NCI-H748 (cell line): ENCODE measurements around the gene SNAP47.

Source experiments
- DNase-seq: peaks from one replicate; lab custom pipeline; 2025; ENCODE audit not compliant: unreplicated experiment; lab: John Stamatoyannopoulos, UW

Gene SNAP47

DNA sequence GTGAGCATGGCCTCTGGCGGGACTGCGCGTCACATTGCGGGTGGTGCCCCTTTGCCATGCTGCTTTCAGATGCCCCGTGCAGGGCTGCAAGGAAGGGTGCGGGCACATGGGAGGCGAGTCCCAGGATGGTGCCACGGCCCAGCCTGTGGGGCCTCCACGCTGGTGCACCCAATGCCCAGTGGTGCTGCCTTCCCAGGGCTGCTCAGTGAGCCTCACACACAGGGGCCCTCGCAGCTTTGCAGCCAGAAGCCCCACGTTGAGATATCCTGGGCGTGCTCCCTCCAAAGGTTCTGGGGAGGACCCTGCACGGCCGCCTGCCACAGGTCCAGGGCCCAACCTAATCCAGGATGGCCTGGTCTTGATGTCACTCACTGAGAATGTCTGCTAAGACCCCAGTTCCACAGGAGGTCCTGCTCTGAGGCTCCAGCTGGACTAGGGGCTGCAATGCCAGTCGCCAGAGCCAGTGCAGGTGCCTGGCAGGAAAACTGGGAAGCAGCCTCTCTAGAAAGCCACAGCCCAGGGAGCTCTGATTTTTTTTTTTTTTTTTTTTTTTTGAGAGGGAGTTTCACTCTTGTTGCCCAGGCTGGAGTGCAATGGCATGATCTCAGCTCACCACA lies 46.2 kb downstream of the SNAP47 start:
- DNase-seq = no peak

DNA sequence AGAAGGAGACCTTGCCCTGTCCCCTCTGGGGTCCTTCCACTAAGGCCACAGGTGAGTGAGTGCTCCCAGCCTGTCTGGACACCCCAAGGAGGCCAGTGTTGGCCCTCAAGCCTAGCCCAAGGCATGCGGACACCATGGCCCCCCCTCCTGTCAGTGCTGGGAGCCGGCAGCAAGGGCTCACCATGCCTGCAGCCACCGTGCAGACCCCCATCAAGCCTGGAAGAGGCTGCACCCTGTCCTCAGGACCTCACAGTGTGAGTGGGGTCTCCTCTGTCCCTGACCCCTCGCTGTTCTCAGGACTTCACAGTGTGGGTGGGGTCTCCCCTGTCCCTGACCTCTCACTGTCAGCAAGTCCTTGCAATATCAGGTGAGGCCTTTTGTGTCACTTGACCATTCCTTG lies 47.0 kb downstream of the SNAP47 start:
- no peak for DNase-seq

DNA sequence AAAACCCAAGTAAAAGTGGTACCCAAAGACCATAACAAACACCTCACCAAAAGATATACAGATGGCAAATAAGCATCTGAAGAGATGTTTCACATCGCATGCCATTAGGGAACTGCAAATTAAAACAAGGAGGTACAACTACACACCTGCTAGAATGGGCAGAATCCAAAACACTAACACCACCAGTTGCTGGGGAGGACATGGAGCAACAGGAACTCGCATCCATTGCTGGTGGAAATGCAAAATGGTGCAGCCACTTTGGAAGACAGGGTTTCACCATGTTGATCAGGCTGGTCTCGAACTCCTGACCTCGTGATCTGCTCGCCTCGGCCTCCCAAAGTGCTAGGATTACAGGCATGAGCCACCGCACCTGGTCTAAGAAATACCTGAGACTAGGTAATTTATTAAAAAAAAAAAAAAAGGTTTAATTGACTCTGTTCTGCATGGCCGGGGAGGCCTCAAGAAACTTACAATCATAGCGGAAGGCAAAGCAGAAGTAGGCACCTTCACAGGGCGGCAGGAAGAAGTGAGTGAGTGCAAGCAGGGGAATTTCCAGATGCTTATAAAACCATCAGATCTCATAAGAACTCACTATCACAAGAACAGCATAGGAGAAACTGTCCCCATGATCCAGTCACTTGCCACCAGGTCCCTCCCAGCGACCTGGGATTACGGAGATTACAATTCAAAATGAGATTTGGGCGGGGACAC lies 50.0 kb downstream of the SNAP47 start:
- no peak for DNase-seq

DNA sequence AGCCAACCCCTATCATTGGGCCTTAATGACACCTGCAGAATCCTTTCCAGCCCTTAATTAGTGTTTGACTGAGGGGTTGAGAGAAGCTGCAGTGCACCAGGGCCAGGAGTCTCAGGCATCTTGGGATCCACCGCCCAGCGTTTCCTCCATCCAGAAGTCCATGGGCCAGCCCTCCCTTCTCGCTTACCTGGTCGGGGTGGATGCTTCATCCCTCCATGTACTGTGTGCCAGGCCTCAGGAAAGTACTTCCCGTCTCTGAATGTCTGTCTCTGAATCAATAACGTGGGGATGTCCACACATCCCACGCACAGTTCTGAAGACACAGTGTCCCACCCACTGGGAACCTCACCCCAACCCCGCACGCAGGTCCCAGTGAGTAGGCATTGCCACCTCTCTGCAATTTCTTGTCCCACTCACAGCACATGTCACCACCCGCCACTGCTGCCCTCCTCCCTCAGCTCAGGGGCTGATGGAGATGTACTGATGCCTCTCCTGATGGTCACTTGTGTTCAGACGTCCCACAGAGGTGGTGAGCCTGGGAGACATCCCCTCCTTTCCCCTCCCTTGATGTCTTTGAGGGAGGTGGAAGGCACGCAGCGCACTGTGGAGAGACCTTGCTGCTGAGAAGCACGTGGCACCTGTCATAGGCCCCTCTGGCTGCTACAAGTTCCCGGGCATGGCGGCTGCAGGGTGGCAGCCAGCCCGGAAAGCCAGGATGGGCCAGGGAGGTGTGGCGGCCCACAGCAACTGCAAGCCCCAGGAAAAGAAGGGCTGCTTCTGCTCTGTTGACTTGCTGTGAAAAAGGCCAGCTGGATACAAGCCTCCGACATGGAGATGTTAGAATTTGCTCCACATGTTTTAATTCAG lies 50.8 kb downstream of the SNAP47 start:
- no peak for DNase-seq

DNA sequence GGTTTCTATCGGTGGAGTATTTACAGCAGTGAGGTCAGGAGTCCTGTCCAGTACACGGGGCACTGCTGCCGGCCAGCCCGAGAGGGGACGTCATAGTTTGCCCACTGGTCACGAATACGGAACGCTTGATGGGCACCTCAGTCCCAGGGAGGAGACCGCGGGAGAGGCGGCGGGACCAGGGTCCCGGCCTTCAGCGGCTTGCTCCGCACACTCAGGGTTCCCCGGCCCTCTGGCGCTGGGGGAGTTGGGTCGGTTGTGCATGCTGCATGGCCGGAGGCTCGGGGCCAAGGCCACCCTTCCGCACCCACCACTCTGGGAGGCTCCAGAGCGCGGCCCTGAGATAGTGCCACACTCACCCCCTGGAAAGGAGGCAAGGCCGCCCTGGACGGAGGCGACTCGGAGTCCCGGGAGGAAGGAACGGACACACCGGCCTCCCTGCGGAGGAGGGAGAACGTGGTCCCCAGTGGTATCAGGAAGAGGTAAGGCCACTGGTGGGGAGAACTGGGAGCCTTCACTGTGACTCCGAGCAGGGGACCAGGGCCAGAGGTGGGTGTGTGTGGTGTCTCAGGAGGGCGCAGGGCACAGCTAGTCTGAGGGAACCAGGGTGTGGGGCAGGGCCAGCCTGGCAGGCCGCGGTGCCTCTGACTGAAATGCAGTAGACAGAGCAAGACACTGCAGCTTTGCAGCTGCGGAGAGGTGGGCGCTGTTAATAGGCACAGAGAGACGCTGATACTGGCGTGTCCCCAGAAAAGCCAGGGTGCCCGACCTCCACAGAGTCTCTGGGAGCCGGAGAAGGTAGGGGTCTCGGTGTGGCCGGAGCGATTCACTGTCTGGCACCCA lies 51.7 kb downstream of the SNAP47 start:
- peak; percentile 7 for DNase-seq

DNA sequence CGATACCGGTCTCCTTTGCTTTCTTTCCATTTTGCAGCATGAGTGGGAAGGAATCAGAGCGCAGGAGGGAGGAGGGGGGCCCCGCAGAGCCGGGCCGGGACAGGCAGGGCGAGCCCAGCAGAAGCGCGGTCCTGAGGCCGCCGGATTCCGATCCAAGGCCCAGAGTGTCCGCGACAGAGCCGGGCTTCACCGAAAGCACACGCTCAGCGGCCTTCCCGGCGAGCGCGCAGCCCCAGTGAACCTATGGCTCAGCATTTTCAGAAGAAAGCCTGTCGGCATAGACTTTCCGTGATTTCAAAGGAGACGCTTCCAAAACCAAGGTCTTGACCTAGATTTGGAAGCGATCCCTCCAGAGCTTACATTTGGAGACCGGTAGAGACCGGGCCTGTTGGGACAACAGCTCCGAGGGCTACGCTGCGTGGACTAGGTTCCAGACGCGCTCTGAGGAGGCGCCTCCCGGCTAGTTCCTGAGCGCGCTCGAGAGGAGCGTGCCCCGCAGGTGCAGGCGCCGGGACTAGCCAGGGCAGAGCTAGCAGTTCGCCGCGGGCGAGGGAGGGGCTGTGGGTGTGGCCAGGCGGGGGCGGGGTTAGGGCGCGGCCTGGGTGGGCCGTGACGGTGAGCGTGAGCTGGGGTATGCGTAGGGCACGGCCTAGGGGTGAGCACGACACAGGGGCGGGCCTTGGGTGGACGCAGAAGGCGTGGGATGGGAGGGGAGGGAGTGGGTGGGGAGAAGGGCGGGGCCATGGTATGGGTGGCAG lies 52.5 kb downstream of the SNAP47 start:
- peak; percentile 90 for DNase-seq

DNA sequence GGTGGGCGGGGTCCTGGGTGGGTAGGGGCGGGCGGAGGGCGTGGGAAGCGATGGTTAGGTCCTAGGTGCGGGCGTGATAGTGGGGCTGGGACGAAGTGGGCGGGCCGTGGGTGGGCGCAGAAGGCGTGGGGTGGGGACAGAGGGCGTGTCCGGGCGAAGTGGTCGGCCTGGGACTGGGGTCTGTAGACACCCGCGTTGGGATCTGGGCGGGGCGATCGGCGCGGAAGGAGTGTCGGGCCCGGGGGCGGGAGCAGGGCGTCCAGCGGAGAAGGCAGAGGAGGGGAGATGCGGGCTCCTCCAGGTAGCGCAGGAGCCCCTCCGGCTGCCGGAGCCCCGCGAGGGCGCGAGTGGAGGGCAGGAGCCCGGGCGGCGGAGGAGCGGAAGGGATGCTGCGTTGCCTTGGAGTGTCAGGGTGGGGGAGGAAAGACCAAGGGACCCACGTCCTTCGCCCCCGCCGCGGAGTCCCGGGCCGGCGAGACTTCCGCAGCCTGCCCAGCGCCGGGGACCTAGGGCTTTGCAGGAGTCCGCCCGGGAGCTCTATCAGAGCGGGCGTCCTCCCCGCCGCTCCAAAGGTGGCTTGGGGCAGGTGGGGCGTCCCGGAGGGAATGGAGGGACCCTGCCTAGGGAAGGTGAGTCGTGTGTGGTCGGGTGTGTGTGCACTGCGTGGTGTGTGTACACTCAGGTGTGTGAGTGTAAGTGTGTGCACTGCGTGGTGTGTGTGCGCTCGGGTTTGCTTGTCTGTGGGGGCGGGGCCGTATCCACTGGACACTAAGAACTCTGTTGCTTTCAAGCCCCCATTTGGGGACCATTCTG lies 53.2 kb downstream of the SNAP47 start:
- peak; percentile 86 for DNase-seq

DNA sequence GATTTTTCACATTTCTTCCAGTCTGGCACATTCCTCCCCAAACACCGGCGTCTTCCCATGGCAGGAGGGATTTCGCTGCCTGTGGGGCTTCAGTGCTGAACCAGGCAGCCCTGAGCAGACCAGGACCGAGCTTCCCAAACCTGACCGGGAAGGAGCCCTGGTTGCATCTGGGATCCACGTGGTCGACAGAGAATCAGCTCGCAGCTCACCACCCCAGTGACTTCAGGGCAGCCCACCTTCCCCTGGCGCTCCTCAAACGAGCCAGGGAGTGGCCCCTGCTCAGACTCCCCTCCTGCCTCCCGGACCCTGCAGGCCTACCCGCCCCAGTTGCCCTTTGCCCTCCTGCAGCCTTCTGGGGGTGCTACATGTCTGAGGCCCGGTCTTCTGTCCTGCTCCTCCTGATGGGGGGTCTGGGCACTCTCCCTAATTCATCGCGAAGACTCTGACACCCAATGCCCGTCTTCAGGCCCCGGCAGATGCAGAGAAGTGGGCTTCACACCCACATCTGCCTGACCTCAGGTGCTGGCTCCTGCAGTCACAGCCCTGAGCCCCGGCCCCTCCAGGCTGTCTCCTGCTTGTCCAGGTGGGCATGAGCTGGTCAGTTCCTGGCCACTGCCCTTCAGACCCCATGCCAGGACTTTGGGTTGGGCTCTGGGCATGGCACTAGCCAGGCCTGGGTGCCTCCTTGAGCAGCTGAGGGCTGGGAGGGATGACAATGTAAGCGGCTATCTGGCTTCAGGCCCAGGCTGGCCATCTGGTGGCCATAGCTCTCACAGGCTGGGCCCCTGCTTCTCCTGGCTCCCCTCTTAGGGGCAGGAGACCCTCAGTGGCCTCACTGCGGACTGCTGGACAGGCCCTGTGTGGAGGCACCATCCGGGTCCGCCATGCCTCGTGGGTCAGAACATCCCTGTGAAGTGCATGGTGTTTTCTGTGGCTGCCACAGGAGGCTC lies 54.1 kb downstream of the SNAP47 start:
- no peak for DNase-seq

DNA sequence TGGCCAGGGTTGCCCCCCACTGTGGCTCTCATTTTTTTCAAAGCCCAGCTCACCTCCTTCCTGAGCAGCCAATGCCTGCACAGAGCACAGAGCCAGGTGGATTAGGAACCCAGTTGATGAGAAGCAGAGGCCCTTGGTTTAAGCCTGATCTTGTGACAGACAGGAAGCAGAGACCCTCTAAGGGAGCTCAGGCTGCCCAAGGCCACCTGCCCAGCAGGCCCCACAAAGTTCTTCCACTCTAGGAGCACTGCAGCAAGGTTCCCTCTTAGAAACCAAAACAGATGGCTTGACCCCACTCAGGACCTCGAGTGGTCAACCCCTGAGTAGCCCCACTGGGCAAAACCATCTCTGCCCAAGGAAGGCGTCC lies 54.8 kb downstream of the SNAP47 start:
- no peak for DNase-seq

DNA sequence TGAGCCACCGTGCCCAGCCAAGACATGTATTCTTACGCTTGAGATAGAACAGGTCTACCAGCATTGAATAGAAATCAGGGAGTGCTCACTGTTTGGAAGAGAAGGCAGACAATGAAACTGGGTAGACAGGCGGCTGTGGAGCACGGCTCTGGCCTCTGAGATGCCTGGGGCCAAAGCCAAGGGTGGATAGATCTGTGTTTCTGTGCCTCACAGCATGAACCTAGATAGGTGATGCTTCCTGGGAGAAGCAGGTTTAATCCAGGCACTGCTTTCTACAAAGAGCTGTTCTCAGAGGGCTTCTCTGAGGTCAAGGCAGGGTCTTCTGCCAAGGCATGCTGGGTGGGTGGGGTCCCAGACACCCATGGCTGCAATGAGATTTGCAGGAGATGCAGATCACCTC lies 55.6 kb downstream of the SNAP47 start:
- DNase-seq = no peak

DNA sequence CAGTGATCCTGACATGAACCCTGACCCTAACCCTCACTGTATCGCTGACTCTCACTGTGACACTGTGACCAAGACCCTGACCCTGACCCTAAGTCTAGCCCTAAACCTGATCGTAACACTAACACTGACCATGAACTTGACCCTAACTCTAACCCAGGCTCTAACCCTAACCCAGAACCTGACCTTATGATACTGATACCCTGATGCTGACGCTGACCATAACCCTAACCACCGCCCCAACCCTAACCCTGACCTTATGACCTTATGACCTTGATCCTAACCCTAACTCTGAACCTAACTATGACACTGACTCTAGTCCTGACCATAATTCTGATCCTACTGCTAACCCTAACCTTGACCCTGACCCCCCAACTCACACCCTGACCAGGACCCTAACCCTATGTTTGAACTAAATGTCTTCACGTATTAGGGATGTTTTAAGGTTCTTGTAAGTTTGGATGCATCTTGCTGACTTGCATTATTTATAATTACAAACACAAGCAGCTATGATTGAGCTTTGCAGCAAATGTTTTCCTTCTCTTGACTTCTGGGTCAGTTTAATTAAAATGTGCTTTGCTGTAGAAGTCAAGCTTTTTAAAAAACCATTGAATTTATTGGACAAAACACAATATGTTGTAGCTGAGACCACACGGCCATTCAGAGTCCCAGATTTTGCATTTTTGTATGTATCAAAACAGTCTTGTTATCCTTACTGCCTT lies 56.3 kb downstream of the SNAP47 start:
- no peak for DNase-seq

DNA sequence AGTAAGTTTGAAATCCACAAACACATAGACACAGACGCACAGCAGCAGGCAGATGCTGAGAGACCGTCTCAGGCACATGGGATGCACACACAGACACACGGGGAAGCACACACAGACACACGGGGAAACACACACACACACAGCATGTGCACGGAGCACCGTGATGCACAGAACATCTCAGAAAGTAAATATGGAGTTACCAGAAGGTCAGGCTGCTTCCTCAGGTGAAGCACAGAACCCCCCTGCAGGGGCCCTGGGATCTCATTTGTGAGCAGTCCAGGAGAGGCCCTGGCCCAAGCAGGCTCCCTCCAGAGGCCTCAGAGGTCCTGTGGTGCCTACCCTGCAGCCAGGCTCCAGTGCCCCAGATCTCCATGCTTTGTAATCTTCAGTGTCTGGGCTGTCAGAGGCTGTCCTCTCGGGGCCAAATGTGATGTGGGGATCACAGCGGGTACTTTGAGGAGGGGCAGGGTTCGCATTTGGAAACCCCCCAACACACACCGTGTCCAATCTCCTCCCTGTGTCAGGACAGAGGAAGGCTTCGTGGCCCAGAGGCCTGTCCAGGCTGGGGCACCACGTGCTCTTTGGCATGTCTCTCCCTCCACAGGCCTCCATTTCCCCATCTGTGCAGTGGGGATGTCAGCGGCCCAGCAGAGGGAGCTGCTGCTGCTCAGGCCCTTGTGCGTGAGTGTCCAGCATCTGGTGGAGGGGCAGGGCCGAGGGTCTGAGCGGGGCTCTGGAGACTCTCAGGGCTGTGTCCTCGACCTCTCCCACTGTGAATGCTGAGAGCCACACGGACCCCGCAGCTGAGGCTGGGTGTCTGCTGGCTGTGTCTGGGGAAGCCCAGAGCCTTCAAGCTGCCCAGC lies 57.2 kb downstream of the SNAP47 start:
- no peak for DNase-seq

DNA sequence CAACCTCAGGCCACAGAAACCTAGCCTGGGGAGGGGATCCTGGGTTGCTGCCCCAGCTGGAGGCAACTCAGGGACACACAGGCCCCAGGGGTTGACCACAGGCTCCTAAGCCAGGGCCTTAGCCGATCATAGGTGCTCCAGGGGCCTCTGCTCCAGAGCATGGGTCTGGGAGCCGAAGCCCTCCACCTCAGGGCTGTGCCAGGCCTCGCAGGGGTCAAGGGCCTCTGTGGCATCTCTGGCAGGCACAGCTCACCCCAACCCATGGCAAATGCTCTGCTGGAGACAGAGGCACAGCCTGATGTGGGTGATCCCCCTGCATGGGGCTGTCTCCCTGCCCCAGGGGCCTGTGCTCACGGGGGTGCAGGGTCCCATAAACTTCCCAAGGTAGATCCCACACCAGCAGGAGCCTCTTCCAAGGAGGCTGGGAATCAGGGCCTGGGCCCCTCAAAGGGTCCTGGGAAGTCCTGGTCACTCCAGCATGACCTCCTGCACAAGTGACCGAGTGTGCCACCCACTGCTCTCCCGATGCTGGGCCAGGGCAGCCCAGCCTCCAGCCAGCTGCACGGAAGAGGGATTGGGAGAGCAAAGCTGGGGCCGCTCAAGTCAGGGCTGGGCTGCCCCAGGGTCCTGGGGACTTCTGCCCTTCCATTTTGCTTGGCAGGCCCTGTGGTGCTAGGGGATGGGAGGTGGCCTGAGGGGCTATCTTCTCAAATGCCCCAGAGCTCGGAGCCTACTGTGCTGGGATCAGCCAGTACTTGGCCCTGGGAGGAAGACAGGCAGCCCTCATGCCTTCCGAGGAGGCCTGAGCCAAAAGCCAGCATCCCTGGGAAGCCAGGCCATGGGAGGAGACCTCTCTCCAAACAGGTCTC lies 58.1 kb downstream of the SNAP47 start:
- DNase-seq = no peak

DNA sequence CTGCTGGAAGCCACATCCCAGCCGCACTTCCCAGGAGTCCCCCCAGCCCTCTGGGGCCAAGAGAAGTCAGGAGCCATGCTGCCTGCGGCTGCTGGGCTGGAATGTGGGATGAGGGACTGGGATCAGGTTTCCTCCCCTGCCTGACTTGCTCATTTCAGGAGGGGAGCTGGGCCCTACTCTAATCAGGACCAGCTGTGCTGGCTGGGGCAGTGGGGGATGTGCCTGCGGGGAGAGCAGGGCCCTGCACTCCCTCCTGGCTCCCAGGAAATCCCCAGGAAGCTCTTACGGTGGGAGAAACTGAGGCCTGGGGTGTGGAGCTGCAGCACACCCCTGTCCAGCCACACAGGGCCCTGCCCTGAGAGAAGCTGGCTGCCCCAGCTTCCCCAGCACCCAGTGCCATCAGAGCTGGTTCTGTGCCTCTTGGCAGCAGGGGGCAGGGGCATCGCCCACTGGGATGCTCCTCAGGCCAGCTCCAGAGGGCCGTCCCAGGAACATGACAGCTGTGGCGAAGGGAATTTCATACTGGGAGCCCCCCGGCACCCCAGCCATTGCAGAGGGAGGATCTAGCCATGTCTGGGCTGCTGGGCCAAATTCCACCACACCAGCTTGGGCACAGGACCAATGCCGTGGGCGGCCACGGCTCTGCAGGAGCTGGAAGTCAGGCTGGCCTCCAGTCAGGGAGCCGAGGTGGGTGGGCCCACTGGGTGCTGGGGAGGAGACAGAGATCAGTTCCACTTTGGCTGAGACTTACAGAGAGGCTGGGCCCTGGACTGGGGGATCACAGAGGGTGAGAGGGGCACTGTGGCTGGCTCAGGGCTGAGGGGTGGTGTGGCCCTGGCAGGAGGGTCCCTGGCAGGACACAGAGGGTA lies 58.9 kb downstream of the SNAP47 start:
- no peak for DNase-seq

DNA sequence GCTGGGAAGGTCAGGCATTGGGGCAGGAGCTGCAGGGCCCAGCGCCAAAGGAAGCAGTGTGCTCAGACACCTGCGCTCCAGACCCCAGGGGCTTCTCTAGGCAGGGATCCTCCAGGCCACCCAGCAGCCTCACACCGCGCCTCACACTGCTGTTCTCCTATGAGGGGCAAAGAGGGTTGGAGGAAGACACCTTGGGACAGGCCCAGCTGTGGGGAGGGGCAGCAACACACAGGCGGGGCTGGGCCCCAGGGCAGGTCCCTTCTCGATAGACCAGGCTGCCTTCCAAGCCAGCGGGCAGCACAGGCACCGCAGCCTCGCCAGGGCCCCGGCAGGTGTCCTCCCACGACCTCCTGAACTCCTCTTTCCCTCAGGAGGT lies 59.6 kb downstream of the SNAP47 start:
- no peak for DNase-seq
